Uterus (tissue), 2 donors: ENCODE results near the gene PMEPA1.

Experiments
- POLR2A ChIP-seq, 2 donors: fragments of 450-650 bp; IDR thresholded peaks; one replicate each; pipeline ENCODE4 v1.6.1; 2016; ENCODE audit warnings: antibody characterized with exemption in 2 of 2, mild to moderate bottlenecking in 1 of 2, moderate library complexity in 1 of 2
- TF ChIP-seq, protein P1 (sequence below), 4 experiments: fragments of 200-600 bp in 2 of 4; fragments of 450-650 bp in 2 of 4; sonication (generic) in 2 of 4; IDR thresholded peaks; one replicate each; pipeline ENCODE4 v1.5.1; 2016 to 2019; ENCODE audit warnings: antibody characterized with exemption in 4 of 4, mild to moderate bottlenecking in 2 of 4, moderate library complexity in 1 of 4

DNA sequence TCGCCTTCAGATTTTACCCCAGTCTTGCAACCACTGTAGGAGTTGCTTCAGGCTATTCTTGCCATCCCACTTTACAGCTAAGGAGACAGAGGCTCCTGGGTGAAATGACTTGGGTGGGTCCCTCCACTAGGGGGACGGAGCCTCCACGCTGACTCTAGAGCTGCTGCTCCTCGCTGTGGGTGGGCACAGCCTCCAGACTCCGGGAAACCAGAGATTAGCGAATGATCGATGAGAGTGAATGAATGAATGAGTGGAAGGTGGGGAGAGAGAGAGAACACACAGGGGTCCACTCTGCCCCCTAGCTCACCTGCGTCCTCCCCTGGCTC, 100.0 kb downstream of the PMEPA1 start:
- TF ChIP-seq, protein P1, sequence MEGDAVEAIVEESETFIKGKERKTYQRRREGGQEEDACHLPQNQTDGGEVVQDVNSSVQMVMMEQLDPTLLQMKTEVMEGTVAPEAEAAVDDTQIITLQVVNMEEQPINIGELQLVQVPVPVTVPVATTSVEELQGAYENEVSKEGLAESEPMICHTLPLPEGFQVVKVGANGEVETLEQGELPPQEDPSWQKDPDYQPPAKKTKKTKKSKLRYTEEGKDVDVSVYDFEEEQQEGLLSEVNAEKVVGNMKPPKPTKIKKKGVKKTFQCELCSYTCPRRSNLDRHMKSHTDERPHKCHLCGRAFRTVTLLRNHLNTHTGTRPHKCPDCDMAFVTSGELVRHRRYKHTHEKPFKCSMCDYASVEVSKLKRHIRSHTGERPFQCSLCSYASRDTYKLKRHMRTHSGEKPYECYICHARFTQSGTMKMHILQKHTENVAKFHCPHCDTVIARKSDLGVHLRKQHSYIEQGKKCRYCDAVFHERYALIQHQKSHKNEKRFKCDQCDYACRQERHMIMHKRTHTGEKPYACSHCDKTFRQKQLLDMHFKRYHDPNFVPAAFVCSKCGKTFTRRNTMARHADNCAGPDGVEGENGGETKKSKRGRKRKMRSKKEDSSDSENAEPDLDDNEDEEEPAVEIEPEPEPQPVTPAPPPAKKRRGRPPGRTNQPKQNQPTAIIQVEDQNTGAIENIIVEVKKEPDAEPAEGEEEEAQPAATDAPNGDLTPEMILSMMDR (IDR thresholded peaks at IDR 0.05), result no peak
- TF ChIP-seq POLR2A (IDR thresholded peaks at IDR 0.05), result no peak
